Spleen (tissue), 11 donors: ENCODE results near the gene MUSTN1. TPM values are rescaled to one million over a fixed set of nuclear protein-coding genes. Genes with fewer than 3 reads are reported as not detected.

ENCODE experiments used
- DNase-seq: peaks from one replicate; pipeline ENCODE4 v3.0.0-alpha.2; 2020
- H3K27ac ChIP-seq, 8 donors: fragments of 200-600 bp; sonication (generic) in 7 of 8; 1 replicate in 4 of 8; 2 replicates in 4 of 8; pipeline versions ENCODE4 v1.5.0 to v1.8.0; 2016 to 2021; ENCODE audit warnings: inconsistent platforms in 4 of 8, mild to moderate bottlenecking in 4 of 8, moderate library complexity in 1 of 8
- H3K27me3 ChIP-seq, 7 donors: fragments of 200-600 bp; sonication (generic) in 6 of 7; replicated peaks in 1 of 7; 1 replicate in 4 of 7; 2 replicates in 3 of 7; pipeline versions ENCODE4 v1.5.0 to v1.8.0; 2016 to 2021; ENCODE audit warnings: inconsistent platforms in 3 of 7, mild to moderate bottlenecking in 1 of 7
- H3K36me3 ChIP-seq, 6 donors: fragments of 200-600 bp; sonication (generic) in 5 of 6; 1 replicate in 4 of 6; 2 replicates in 2 of 6; pipeline versions ENCODE4 v1.5.0 to v1.8.0; 2016 to 2021; ENCODE audit warnings: inconsistent platforms in 2 of 6
- H3K4me1 ChIP-seq, 6 donors: fragments of 200-600 bp; sonication (generic) in 5 of 6; 1 replicate in 3 of 6; 2 replicates in 3 of 6; pipeline versions ENCODE4 v1.5.0 to v1.8.0; 2016 to 2021; ENCODE audit warnings: inconsistent platforms in 3 of 6
- H3K4me3 ChIP-seq, 8 donors: fragments of 200-600 bp; sonication (generic) in 7 of 8; 1 replicate in 4 of 8; 2 replicates in 4 of 8; pipeline versions ENCODE4 v1.5.0 to v1.8.0; 2016 to 2021; ENCODE audit warnings: inconsistent platforms in 4 of 8, mild to moderate bottlenecking in 4 of 8, moderate library complexity in 2 of 8
- H3K9me3 ChIP-seq, 8 donors: fragments of 200-600 bp; sonication (generic) in 7 of 8; 1 replicate in 4 of 8; 2 replicates in 4 of 8; pipeline versions ENCODE4 v1.5.0 to v1.8.0; 2016 to 2021; ENCODE audit warnings: inconsistent platforms in 4 of 8
- CTCF ChIP-seq, 11 experiments: fragments of 200-600 bp in 7 of 11; fragments of 450-650 bp in 4 of 11; sonication (generic) in 4 of 11; IDR thresholded peaks in 8 of 11; conservative IDR thresholded peaks in 3 of 11; 1 replicate in 7 of 11; 2 replicates in 4 of 11; pipeline versions ENCODE4 v1.4.0 to v1.8.0; 2016 to 2021; ENCODE audit warnings: antibody characterized with exemption in 11 of 11, inconsistent platforms in 4 of 11, mild to moderate bottlenecking in 1 of 11
- POLR2A ChIP-seq, 3 donors: fragments of 450-650 bp; IDR thresholded peaks; one replicate each; pipeline ENCODE4 v1.5.1; 2017; ENCODE audit warnings: antibody characterized with exemption in 3 of 3, mild to moderate bottlenecking in 1 of 3
- POLR2AphosphoS5 ChIP-seq, 3 donors: sonication (generic); formaldehyde crosslinking; IDR thresholded peaks; one replicate each; pipeline ENCODE4 v1.5.1; 2017; ENCODE audit warnings: antibody characterized with exemption in 3 of 3
- WGBS, 5 donors: extraction: QIAGEN DNeasy Blood & Tissue Kit in 3 of 5; methylation state at CpG; one replicate each; pipeline versions ENCODE4 v1.1.5 to v1.1.7; 2013 to 2018; 5-methylcytosine and 5-hydroxymethylcytosine counted together
- intact Hi-C: fragments of 100-400 bp; cut with DNase I; formaldehyde crosslinking; loops from one replicate; pipeline ENCODE4 v1.15.0; 2023; ENCODE audit warnings: low total_unique reads
- polyA plus RNA-seq, 3 donors: library from polyadenylated mRNA; stranded (reverse); fragments of 200-250 nt; gene quantifications; one replicate each; pipeline ENCODE4 v1.2.1, GENCODE V29; 2013
- total RNA-seq, 7 donors: library from RNA; depleted of rRNA in 3 of 7; stranded (reverse); fragments of >200 nt in 3 of 7; fragmentation: NEBNext Ultra II Directional in 4 of 7; extraction: Animal tissue kit (Norgen Biotek cat#: 25700) in 4 of 7; gene quantifications; one replicate each; pipeline versions ENCODE4 v1.1.0 to v1.2.1, GENCODE V29; 2016 to 2021
- donor health status: healthy with polysubstance abuse.
- donor health status: DM: no; HTN: no; CAD: no; lungs with moderate emphysema.
- donor health status: DM: no; HTN: no; CAD: no.
- donor health status: Bipolar disorder and iron deficiency.
- donor health status: healthy.
- donor health status: DM: no; HTN: no; CAD: no.
- donor health status: DM: yes; HTN: yes; CAD: no.

MUSTN1 gene
- total and polyA plus RNA-seq, 10 donors = 2.5 to 17.8 (median 5.4) TPM; not detected in 2

- intact Hi-C loops = no loop called here
- WGBS, 5 donors = 83 to 94% (median 84%) methylated on average over 7 to 10 of the region's 10 CpGs
- no peak for TF ChIP-seq POLR2A (IDR thresholded peaks at IDR 0.05)
- no peak for TF ChIP-seq CTCF (IDR thresholded peaks at IDR 0.05 in 8 of 11, conservative IDR thresholded peaks at IDR 0.05 in 3 of 11)
- TF ChIP-seq POLR2AphosphoS5 (IDR thresholded peaks at IDR 0.05) = peak in 1 of 3 donors; percentile 1
- H3K4me3 ChIP-seq = no peak overlapping the region
- H3K36me3 ChIP-seq = peaks cover 0 to 65% (median 3%) of the 10 kb centered on the region in 6 donors
- H3K27ac ChIP-seq = no peak overlapping the region
- no peaks in the 10 kb centered on the region for H3K9me3 ChIP-seq
- H3K27me3 ChIP-seq = no peaks in the 10 kb centered on the region
- H3K4me1 ChIP-seq = no peaks in the 10 kb centered on the region
- DNase-seq = no peak
Measured at GRCh38 chr3:52829906-52830463, 4.8 kb downstream of the MUSTN1 start.

GRCh38 chr3:52829482-52829881 is 5.3 kb downstream of the MUSTN1 start:
- 71 to 98% (median 91%) methylated on average over 1 to 3 of the region's 3 CpGs for WGBS, 5 donors

GRCh38 chr3:52827866-52828376 is 6.9 kb downstream of the MUSTN1 start:
- DNase-seq = no peak
- no peaks in the 10 kb centered on the region for H3K9me3 ChIP-seq
- intact Hi-C loops = no loop called here
- no peaks in the 10 kb centered on the region for H3K4me1 ChIP-seq
- H3K27ac ChIP-seq = no peak overlapping the region
- 77 to 80% (median 77%) methylated on average over 8 to 10 of the region's 10 CpGs for WGBS, 5 donors
- no peak overlapping the region for H3K4me3 ChIP-seq
- peaks cover 0 to 66% (median 13%) of the 10 kb centered on the region in 6 donors for H3K36me3 ChIP-seq
- no peaks in the 10 kb centered on the region for H3K27me3 ChIP-seq
- no peak for TF ChIP-seq CTCF (IDR thresholded peaks at IDR 0.05 in 8 of 11, conservative IDR thresholded peaks at IDR 0.05 in 3 of 11)
- TF ChIP-seq POLR2A (IDR thresholded peaks at IDR 0.05) = no peak
- TF ChIP-seq POLR2AphosphoS5 (IDR thresholded peaks at IDR 0.05) = no peak

More at GRCh38 chr3:52829482-52829881, 5.3 kb downstream of the MUSTN1 start:
- Histone ChIP-seq H3K27me3 (no peaks in the 10 kb centered on the region), H3K9me3 (no peaks in the 10 kb centered on the region), H3K27ac (no peak overlapping the region), H3K4me1 (no peaks in the 10 kb centered on the region), H3K4me3 (no peak overlapping the region), H3K36me3 (peaks cover 0 to 65% (median 3%) of the 10 kb centered on the region in 6 donors)
- DNase-seq = no peak
- intact Hi-C loops = no loop called here
- TF ChIP-seq POLR2AphosphoS5 (IDR thresholded peaks at IDR 0.05) (no peak), CTCF (IDR thresholded peaks at IDR 0.05 in 8 of 11, conservative IDR thresholded peaks at IDR 0.05 in 3 of 11) (no peak), POLR2A (IDR thresholded peaks at IDR 0.05) (no peak)

- H3K4me1 ChIP-seq = no peaks in the 10 kb centered on the region
- no peaks in the 10 kb centered on the region for H3K27me3 ChIP-seq
- peaks cover 0 to 66% (median 13%) of the 10 kb centered on the region in 6 donors for H3K36me3 ChIP-seq
- TF ChIP-seq CTCF (IDR thresholded peaks at IDR 0.05 in 8 of 11, conservative IDR thresholded peaks at IDR 0.05 in 3 of 11) = no peak
- TF ChIP-seq POLR2A (IDR thresholded peaks at IDR 0.05) = no peak
- no peak for TF ChIP-seq POLR2AphosphoS5 (IDR thresholded peaks at IDR 0.05)
- WGBS, 5 donors = 75 to 84% (median 77%) methylated on average over 9 of the region's 9 CpGs
- no peak overlapping the region for H3K4me3 ChIP-seq
- H3K9me3 ChIP-seq = no peaks in the 10 kb centered on the region
- DNase-seq = no peak
- intact Hi-C loops = no loop called here
- no peak overlapping the region for H3K27ac ChIP-seq
Measured at GRCh38 chr3:52827441-52827840, 7.4 kb downstream of the MUSTN1 start.
